CD4-positive, alpha-beta memory T cell (primary cell): ENCODE results near the gene RARG. TPM values are rescaled to one million over a fixed set of nuclear protein-coding genes. Genes with fewer than 3 reads are reported as not detected.
"Not testable (repeated sequence)": the region's sequence is repeated elsewhere in the genome, so short reads cannot be mapped to it uniquely, and the experiment has no call there.

Experiments
- CTCF ChIA-PET: fragments of 350-600 bp; sonication (Branson Sonifier 250); formaldehyde crosslinking; loops from one replicate; lab custom pipeline; 2021; ENCODE audit warnings: inconsistent platforms; ENCODE audit not compliant: partially characterized antibody; lab: Charles Lee
- POLR2A ChIA-PET: fragments of 350-600 bp; sonication (Branson Sonifier 250); formaldehyde crosslinking; loops from one replicate; lab custom pipeline; 2021; ENCODE audit not compliant: partially characterized antibody; lab: Charles Lee
- DNase-seq, 5 donors: peaks; one replicate each; pipeline versions ENCODE4 v3.0.0 to v3.0.0-alpha.2; 2020 to 2022; ENCODE audit warnings: mixed read lengths in 1 of 5
- H3K27ac ChIP-seq: one replicate; pipeline ENCODE4 v1.7.0; 2013; ENCODE audit warnings: low read depth, low read length
- H3K27me3 ChIP-seq: 2 replicates; pipeline ENCODE4 v1.7.0; 2013; ENCODE audit warnings: mild to moderate bottlenecking, low read length, moderate library complexity; ENCODE audit not compliant: insufficient read depth
- H3K36me3 ChIP-seq: 2 replicates; pipeline ENCODE4 v1.7.0; 2013; ENCODE audit warnings: mild to moderate bottlenecking, low read length, moderate library complexity; ENCODE audit not compliant: insufficient read depth
- H3K4me1 ChIP-seq: 2 replicates; pipeline ENCODE4 v1.7.0; 2013; ENCODE audit warnings: mild to moderate bottlenecking, low read length, moderate library complexity; ENCODE audit not compliant: insufficient read depth
- H3K4me3 ChIP-seq, 2 donors: one replicate each; pipeline ENCODE4 v1.7.0; 2013; ENCODE audit warnings: low read length in 2 of 2, mild to moderate bottlenecking in 1 of 2
- H3K9me3 ChIP-seq, 2 donors: one replicate each; pipeline ENCODE4 v1.7.0; 2013; ENCODE audit warnings: low read length in 2 of 2, control low read depth in 1 of 2; ENCODE audit not compliant: control insufficient read depth in 1 of 2
- H3K27ac Mint-ChIP-seq, 7 donors: one replicate each; pipeline ENCODE4 v1.8.0; 2020 to 2021; ENCODE audit warnings: mixed read lengths in 7 of 7, mild to moderate bottlenecking in 6 of 7, inconsistent platforms in 3 of 7, moderate library complexity in 3 of 7
- H3K27me3 Mint-ChIP-seq, 2 donors: one replicate each; pipeline ENCODE4 v1.8.0; 2020 to 2021; ENCODE audit warnings: mixed read lengths in 2 of 2
- H3K36me3 Mint-ChIP-seq, 2 donors: one replicate each; pipeline ENCODE4 v1.8.0; 2020 to 2021; ENCODE audit warnings: mixed read lengths in 2 of 2, inconsistent platforms in 1 of 2, mild to moderate bottlenecking in 1 of 2
- H3K4me1 Mint-ChIP-seq, 4 donors: one replicate each; pipeline ENCODE4 v1.8.0; 2020 to 2021; ENCODE audit warnings: mixed read lengths in 4 of 4, mild to moderate bottlenecking in 1 of 4
- H3K4me3 Mint-ChIP-seq, 8 donors: one replicate each; pipeline ENCODE4 v1.8.0; 2020 to 2021; ENCODE audit warnings: mixed read lengths in 8 of 8, mild to moderate bottlenecking in 7 of 8, moderate library complexity in 6 of 8, inconsistent platforms in 3 of 8
- H3K9me3 Mint-ChIP-seq, 8 donors: one replicate each; pipeline ENCODE4 v1.8.0; 2020 to 2021; ENCODE audit warnings: mixed read lengths in 8 of 8, mild to moderate bottlenecking in 5 of 8, inconsistent platforms in 3 of 8, moderate library complexity in 1 of 8
- intact Hi-C: fragments of 100-400 bp; cut with micrococcal nuclease; formaldehyde crosslinking; loops from one replicate; pipeline ENCODE4 v1.15.1; 2023
- polyA plus RNA-seq, 2 donors: library from polyadenylated mRNA; unstranded; fragments of 300-500 nt; fragmentation: Illumina TruSeq; gene quantifications; one replicate each; pipeline ENCODE4 v1.2.3, GENCODE V29; 2021
- total RNA-seq, 2 experiments: library from RNA; stranded (reverse); gene quantifications; one replicate each; pipeline ENCODE4 v1.2.3, GENCODE V29; 2021

The RARG gene
- total and polyA plus RNA-seq, 4 experiments from 2014 or later = 13.2 to 86.0 (median 54.9) TPM

GRCh38 chr12:53166837-53167236 lies 65.2 kb downstream of the RARG start:
- Histone ChIP-seq H3K36me3 (no peaks in the 10 kb centered on the region), H3K4me1 (no peaks in the 10 kb centered on the region), H3K4me3 (no peak overlapping the region), H3K27me3 (no peaks in the 10 kb centered on the region), H3K27ac (no peak overlapping the region), H3K9me3 (no peaks in the 10 kb centered on the region)
- Mint-ChIP-seq H3K27ac (peak overlapping the region in 3 of 7 donors; percentile 42 to 57 (median 53)), H3K4me3 (no peak overlapping the region), H3K4me1 (no peaks in the 10 kb centered on the region), H3K9me3 (no peaks in the 10 kb centered on the region), H3K36me3 (peaks cover 14 to 24% of the 10 kb centered on the region in 2 donors), H3K27me3 (no peaks in the 10 kb centered on the region)
- intact Hi-C loops = no loop called here
- DNase-seq = no peak
- ChIA-PET POLR2A (interaction anchor here (1.0 kb wide), 1 partner anchor 177 kb away, joined by 3 read pairs; no protein-coding TSS in a partner anchor), CTCF (interaction anchor here (1.6 kb wide), 1 partner anchor 155 kb away, joined by 5 read pairs; the partner anchor contains the start of gene AAAS)

- H3K36me3 ChIP-seq, DNase-seq, H3K27me3 ChIP-seq, H3K4me1 Mint-ChIP-seq, intact Hi-C loops, H3K27ac Mint-ChIP-seq, H3K9me3 ChIP-seq, H3K4me3 Mint-ChIP-seq, H3K27me3 Mint-ChIP-seq, H3K27ac ChIP-seq, H3K9me3 Mint-ChIP-seq, H3K36me3 Mint-ChIP-seq, H3K4me3 ChIP-seq: not testable (repeated sequence)
- CTCF ChIA-PET = interaction anchor here (4.5 to 10.4 kb wide), 4 partner anchors 26 to 127 kb away, joined by 30 to 165 read pairs (median 48); partner anchors contain the start of gene PFDN5
- POLR2A ChIA-PET = interaction anchor here (2.6 kb wide), 1 partner anchor 17 kb away, joined by 10 read pairs; the partner anchor contains the start of genes CSAD and ZNF740
- peaks cover 10% of the 10 kb centered on the region for H3K4me1 ChIP-seq
Measured at GRCh38 chr12:53163008-53163407, 69.0 kb downstream of the RARG start.

DNA sequence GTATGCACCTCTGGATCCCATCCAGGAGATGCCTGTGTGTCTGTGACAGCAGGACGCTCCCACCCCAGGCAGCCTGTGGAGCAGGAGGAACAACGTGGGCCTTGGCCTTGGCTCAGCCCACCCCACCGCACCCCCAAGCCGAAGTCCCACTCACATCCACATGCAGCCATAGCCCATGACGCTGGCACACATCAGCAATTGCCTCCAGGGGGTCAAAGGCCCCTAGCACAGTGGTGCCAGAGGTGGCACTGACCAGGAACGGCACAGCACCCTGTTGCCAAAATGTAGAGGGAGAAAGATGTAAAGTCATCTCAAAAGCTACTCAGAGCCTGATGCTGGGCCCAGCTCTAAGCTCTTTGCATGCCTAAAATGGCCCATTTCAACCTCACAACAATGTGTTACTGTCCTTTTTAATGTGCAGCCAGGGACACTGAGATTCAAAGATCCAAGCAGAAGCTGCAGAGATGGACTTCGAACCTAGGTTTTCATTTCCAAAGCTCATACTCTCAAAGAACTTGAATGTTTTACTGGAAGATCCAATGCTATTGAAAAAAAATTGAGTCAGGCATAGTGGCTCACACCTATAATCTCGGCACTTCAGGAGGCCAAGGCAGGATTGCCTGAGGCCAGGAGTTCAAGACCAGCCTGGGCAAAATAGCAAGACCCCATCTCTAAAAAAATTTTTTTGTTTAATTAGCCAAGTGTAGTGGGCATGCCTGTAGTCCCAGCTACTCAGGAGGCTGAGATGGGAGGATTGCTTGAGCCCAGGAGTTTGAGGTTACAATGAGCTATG lies 70.7 kb downstream of the RARG start:
- no peaks in the 10 kb centered on the region for H3K9me3 Mint-ChIP-seq
- no peaks in the 10 kb centered on the region for H3K27me3 Mint-ChIP-seq

GRCh38 chr12:53160673-53161072 lies 71.3 kb downstream of the RARG start:
- Histone ChIP-seq H3K4me3 (no peak overlapping the region), H3K27me3 (no peaks in the 10 kb centered on the region), H3K4me1 (peaks cover 10% of the 10 kb centered on the region), H3K9me3 (no peaks in the 10 kb centered on the region), H3K36me3 (no peaks in the 10 kb centered on the region), H3K27ac (no peak overlapping the region)
- Mint-ChIP-seq H3K27ac (no peak overlapping the region), H3K4me1 (peaks cover 5 to 8% (median 6%) of the 10 kb centered on the region in 4 donors), H3K36me3 (no peaks in the 10 kb centered on the region), H3K9me3 (no peaks in the 10 kb centered on the region), H3K4me3 (no peak overlapping the region), H3K27me3 (no peaks in the 10 kb centered on the region)
- POLR2A ChIA-PET = interaction anchor here (1.1 to 2.6 kb wide), 14 partner anchors 20 to 185 kb away, joined by 3 to 12 read pairs (median 5); partner anchors contain the start of genes AAAS, CSAD, ESPL1 and ITGB7
- intact Hi-C loops = no loop called here
- DNase-seq = no peak
- CTCF ChIA-PET = interaction anchor here (0.7 to 10.4 kb wide), 33 partner anchors 8 to 270 kb away, joined by 3 to 165 read pairs (median 6); partner anchors contain the start of genes CSAD, ESPL1, ITGB7 and PFDN5

More for the DNA sequence above, 70.7 kb downstream of the RARG start:
- POLR2A ChIA-PET = interaction anchor here (0.7 to 2.6 kb wide), 10 partner anchors 19 to 160 kb away, joined by 3 to 12 read pairs (median 6); partner anchors contain the start of genes AAAS, CSAD, ESPL1 and ITGB7
- no peak overlapping the region for H3K4me3 Mint-ChIP-seq
- Histone ChIP-seq H3K27me3 (no peaks in the 10 kb centered on the region), H3K4me3 (no peak overlapping the region), H3K36me3 (no peaks in the 10 kb centered on the region), H3K9me3 (no peaks in the 10 kb centered on the region), H3K27ac (no peak overlapping the region), H3K4me1 (peaks cover 10% of the 10 kb centered on the region)
- H3K4me1 Mint-ChIP-seq = peaks cover 5 to 8% (median 6%) of the 10 kb centered on the region in 4 donors
- no peaks in the 10 kb centered on the region for H3K36me3 Mint-ChIP-seq
- CTCF ChIA-PET = interaction anchor here (0.7 to 10.4 kb wide), 22 partner anchors 8 to 184 kb away, joined by 3 to 165 read pairs (median 9); partner anchors contain the start of genes CSAD, ESPL1, ITGB7 and PFDN5
- no peak for DNase-seq
- intact Hi-C loops = no loop called here
- no peak overlapping the region for H3K27ac Mint-ChIP-seq

Other genes with a start within 250 kb of the RARG start
- 100 to 1,000 TPM; 730 to 777 TPM for gene EIF4B, start 225.8 kb downstream of the RARG start, total RNA-seq
- gene EIF4B, start 225.8 kb downstream of the RARG start, polyA plus RNA-seq = 100 to 1,000 TPM in 1 of 2 donors, 10 to 100 TPM in 1; 74.2 to 117 TPM
- 1 to 10 TPM; 6.3 to 7.2 TPM for gene TNS2, start 182.1 kb downstream of the RARG start, total RNA-seq
- under 1 TPM; 0.27 to 0.45 TPM for gene TNS2, start 182.1 kb downstream of the RARG start, polyA plus RNA-seq
- gene SPRYD3, start 152.8 kb downstream of the RARG start, total RNA-seq = 10 to 100 TPM; 54.3 to 59.3 TPM
- gene SPRYD3, start 152.8 kb downstream of the RARG start, polyA plus RNA-seq = 10 to 100 TPM; 54.2 to 71.7 TPM
- gene IGFBP6, start 134.5 kb downstream of the RARG start, total RNA-seq = under 1 TPM in 1 of 2 experiments, not detected in 1; 0.61 TPM
- 1 to 10 TPM in 1 of 2 donors, under 1 TPM in 1; 0.53 to 1.5 TPM for gene IGFBP6, start 134.5 kb downstream of the RARG start, polyA plus RNA-seq
- gene SOAT2, start 128.7 kb downstream of the RARG start, total RNA-seq = under 1 TPM; 0.26 to 0.42 TPM
- under 1 TPM; 0.20 to 0.85 TPM for gene SOAT2, start 128.7 kb downstream of the RARG start, polyA plus RNA-seq
- 100 to 1,000 TPM; 109 to 113 TPM for gene ZNF740, start 51.5 kb downstream of the RARG start, total RNA-seq
- gene ZNF740, start 51.5 kb downstream of the RARG start, polyA plus RNA-seq = 1 to 10 TPM in 1 of 2 donors, under 1 TPM in 1; 0.90 to 3.5 TPM
- gene CSAD, start 51.3 kb downstream of the RARG start, total RNA-seq = 10 to 100 TPM; 62.5 to 64.2 TPM
- 1 to 10 TPM; 1.1 to 2.9 TPM for gene CSAD, start 51.3 kb downstream of the RARG start, polyA plus RNA-seq
- gene ITGB7, start 25.0 kb downstream of the RARG start, total RNA-seq = 100 to 1,000 TPM; 382 to 397 TPM
- gene ITGB7, start 25.0 kb downstream of the RARG start, polyA plus RNA-seq = 100 to 1,000 TPM; 271 to 374 TPM
- gene ESPL1, start 36.1 kb upstream of the RARG start, total RNA-seq = under 1 TPM; 0.20 to 0.55 TPM
- under 1 TPM in 1 of 2 donors, not detected in 1; 0.16 TPM for gene ESPL1, start 36.1 kb upstream of the RARG start, polyA plus RNA-seq
- 100 to 1,000 TPM; 717 to 718 TPM for gene PFDN5, start 63.3 kb upstream of the RARG start, total RNA-seq
- gene PFDN5, start 63.3 kb upstream of the RARG start, polyA plus RNA-seq = 1,000 to 10,000 TPM; 1,306 to 1,410 TPM
- 10 to 100 TPM; 46.0 to 50.8 TPM for gene MYG1, start 67.5 kb upstream of the RARG start, total RNA-seq
- 10 to 100 TPM; 62.4 to 78.2 TPM for gene MYG1, start 67.5 kb upstream of the RARG start, polyA plus RNA-seq
- gene AAAS, start 89.4 kb upstream of the RARG start, total RNA-seq = 10 to 100 TPM; 63.6 to 66.5 TPM
- 10 to 100 TPM; 32.5 to 47.8 TPM for gene AAAS, start 89.4 kb upstream of the RARG start, polyA plus RNA-seq
- not detected for gene SP7, start 104.1 kb upstream of the RARG start, total RNA-seq
- gene SP7, start 104.1 kb upstream of the RARG start, polyA plus RNA-seq = not detected
- gene SP1, start 148.0 kb upstream of the RARG start, total RNA-seq = 100 to 1,000 TPM; 109 to 110 TPM
- gene SP1, start 148.0 kb upstream of the RARG start, polyA plus RNA-seq = 10 to 100 TPM in 1 of 2 donors, 1 to 10 TPM in 1; 4.3 to 10.6 TPM
- not detected for gene AMHR2, start 191.6 kb upstream of the RARG start, total RNA-seq
- not detected for gene AMHR2, start 191.6 kb upstream of the RARG start, polyA plus RNA-seq
- gene PRR13, start 209.5 kb upstream of the RARG start, total RNA-seq = 100 to 1,000 TPM; 242 to 247 TPM
- gene PRR13, start 209.5 kb upstream of the RARG start, polyA plus RNA-seq = 100 to 1,000 TPM; 545 to 843 TPM
- 100 to 1,000 TPM; 848 to 858 TPM for gene PCBP2, start 219.9 kb upstream of the RARG start, total RNA-seq
- gene PCBP2, start 219.9 kb upstream of the RARG start, polyA plus RNA-seq = 100 to 1,000 TPM in 1 of 2 donors, 10 to 100 TPM in 1; 88.0 to 118 TPM